DMS114 treated with DMSO at 0.1 percent for 48 hours (cell line): ENCODE results near the gene PREB.
"Not testable (repeated sequence)": the region's sequence is repeated elsewhere in the genome, so short reads cannot be mapped to it uniquely, and the experiment has no call there.

Experiments used
- DNase-seq: peaks from one replicate; lab custom pipeline; 2025; ENCODE audit not compliant: unreplicated experiment; lab: John Stamatoyannopoulos, UW

The PREB gene

GRCh38 chr2:27133905-27134780, at the start of gene PREB:
Gene PREB, minus strand, starts transcription at chr2:27134636. Its CDS starts 215 bp downstream, at chr2:27134421.
- peak; percentile 83 for DNase-seq

- no peak for DNase-seq
These were observed 49.7 kb upstream of the PREB start for GRCh38 chr2:27184115-27184514.

GRCh38 chr2:27182346-27182745, 47.9 kb upstream of the PREB start:
- DNase-seq: no peak

GRCh38 chr2:27179344-27180000, 45.0 kb upstream of the PREB start:
- DNase-seq: no peak

GRCh38 chr2:27178469-27178868, 44.0 kb upstream of the PREB start:
- DNase-seq: no peak

- DNase-seq: no peak
These were observed 43.3 kb upstream of the PREB start for GRCh38 chr2:27177441-27178351.

GRCh38 chr2:27175781-27176180, 41.3 kb upstream of the PREB start:
- not testable (repeated sequence) for DNase-seq

- DNase-seq: no peak
These were observed 40.9 kb upstream of the PREB start for GRCh38 chr2:27175330-27175729.

- no peak for DNase-seq
These were observed 40.2 kb upstream of the PREB start for GRCh38 chr2:27174638-27175037.

GRCh38 chr2:27171351-27171848, 37.0 kb upstream of the PREB start:
- DNase-seq: no peak

- no peak for DNase-seq
These were observed 36.3 kb upstream of the PREB start for GRCh38 chr2:27170581-27171337.

GRCh38 chr2:27164960-27165763, 30.7 kb upstream of the PREB start:
- DNase-seq: no peak

GRCh38 chr2:27162151-27163121, 28.0 kb upstream of the PREB start:
- DNase-seq: no peak

GRCh38 chr2:27160191-27160590, 25.8 kb upstream of the PREB start:
- DNase-seq: no peak

- DNase-seq: no peak
These were observed 24.8 kb upstream of the PREB start for GRCh38 chr2:27159271-27159670.

- no peak for DNase-seq
These were observed 24.0 kb upstream of the PREB start for GRCh38 chr2:27158468-27158867.

- no peak for DNase-seq
These were observed 20.7 kb upstream of the PREB start for GRCh38 chr2:27155069-27155520.

- DNase-seq: no peak
These were observed 20.1 kb upstream of the PREB start for GRCh38 chr2:27154488-27154887.
